K562 (cell line): ENCODE results near the gene ABI3BP. TPM values are rescaled to one million over a fixed set of nuclear protein-coding genes. Genes with fewer than 3 reads are reported as not detected.
A peak's percentile ranks its signal among the peaks of the same experiment; 100 is the strongest.

Experiments used
- ATAC-seq: fragments of 200-7000 bp; cut with Tn5 transposase; 3 replicates; pipeline ENCODE4 v1.9.1; 2020; ENCODE audit warnings: moderate library complexity
- BruUV-seq: library from RNA; stranded (reverse); fragments of 400-500 nt; replicated peaks from 2 replicates; lab custom pipeline; 2021; lab: Mats Ljungman, UMichigan
- CTCF ChIA-PET: fragments of 300-600 bp; formaldehyde crosslinking; extraction: SDS; loops from one replicate; lab custom pipeline; 2021; ENCODE audit warnings: low intra/inter-chr PET ratio; lab: Yijun Ruan, JAX
- POLR2A ChIA-PET: fragments of 300-600, 350-650 bp; sonication (Branson Sonifier 250); formaldehyde crosslinking; extraction: SDS; loops from one replicate; lab custom pipeline; 2021; ENCODE audit warnings: antibody characterized with exemption, inconsistent platforms; lab: Yijun Ruan, JAX
- DNase-seq, 4 experiments: peaks; one replicate each; pipeline versions ENCODE4 v3.0.0 to v3.0.0-alpha.2; 2011 to 2018; ENCODE audit warnings: low spot score in 3 of 4, mixed read lengths in 3 of 4; ENCODE audit errors: extremely low read depth in 1 of 4
- FAIRE-seq: peaks from 2 replicates; lab custom pipeline; 2011; peaks lifted over from hg19 to GRCh38; lab: Jason Lieb, UNC
- H2AFZ ChIP-seq: 2 replicates; pipeline ENCODE4 v1.6.0; 2011; ENCODE audit warnings: low read depth, low read length, control low read depth, inconsistent platforms
- H3K27ac ChIP-seq: fragments of 200-600 bp; 3 replicates; pipeline ENCODE4 v1.8.0; 2011; ENCODE audit warnings: low read depth, mild to moderate bottlenecking, control low read depth, inconsistent platforms, low read length, moderate library complexity, mixed read lengths; ENCODE audit errors: extremely low read depth
- H3K27me3 ChIP-seq, 2 experiments: fragments of 300-600 bp in 1 of 2; 2 replicates in 1 of 2; 3 replicates in 1 of 2; pipeline versions ENCODE4 v1.6.0 to v1.8.0; 2011; ENCODE audit warnings: inconsistent platforms in 2 of 2, low read length in 2 of 2, mild to moderate bottlenecking in 1 of 2, mixed read lengths in 1 of 2, moderate library complexity in 1 of 2; ENCODE audit not compliant: control insufficient read depth in 2 of 2, insufficient read depth in 2 of 2
- H3K36me3 ChIP-seq: fragments of 300-600 bp; 3 replicates; pipeline ENCODE4 v1.8.0; 2011; ENCODE audit warnings: mild to moderate bottlenecking, low read length, inconsistent platforms; ENCODE audit not compliant: control insufficient read depth, insufficient read depth
- H3K4me1 ChIP-seq, 2 experiments: fragments of 200-600 bp in 1 of 2; replicated peaks in 1 of 2; 2 replicates in 1 of 2; 3 replicates in 1 of 2; pipeline versions ENCODE4 v1.5.1 to v1.8.0; 2011; ENCODE audit warnings: inconsistent platforms in 2 of 2, low read length in 2 of 2, mild to moderate bottlenecking in 1 of 2, mixed read lengths in 1 of 2, moderate library complexity in 1 of 2; ENCODE audit not compliant: control insufficient read depth in 2 of 2, insufficient read depth in 2 of 2
- H3K4me2 ChIP-seq: 2 replicates; pipeline ENCODE4 v1.6.1; 2011; ENCODE audit warnings: low read length, control low read depth, inconsistent platforms, mixed read lengths; ENCODE audit not compliant: insufficient read depth
- H3K4me3 ChIP-seq: fragments of 200-600 bp; sonication (generic), shearing (Covaris generic); 2 replicates; pipeline ENCODE4 v1.5.1; 2016; ENCODE audit warnings: control low read depth, inconsistent platforms
- H3K79me2 ChIP-seq: fragments of 200-600 bp; 3 replicates; pipeline ENCODE4 v1.8.0; 2011; ENCODE audit warnings: low read length, inconsistent platforms; ENCODE audit not compliant: control insufficient read depth, insufficient read depth
- H3K9ac ChIP-seq, 2 experiments: 2 replicates each; pipeline versions ENCODE4 v1.6.0 to v1.6.1; 2011; ENCODE audit warnings: low read depth in 2 of 2, low read length in 2 of 2, control low read depth in 1 of 2, inconsistent platforms in 1 of 2, mild to moderate bottlenecking in 1 of 2, mixed read lengths in 1 of 2; ENCODE audit not compliant: insufficient read depth in 1 of 2
- H3K9me1 ChIP-seq: one replicate; pipeline ENCODE4 v1.6.0; 2011; ENCODE audit warnings: inconsistent platforms, mild to moderate bottlenecking, low read length, moderate library complexity; ENCODE audit not compliant: control insufficient read depth, insufficient read depth
- H3K9me3 ChIP-seq: replicated peaks from 2 replicates; pipeline ENCODE4 v1.5.1; 2011; ENCODE audit warnings: low read depth, low read length, inconsistent platforms; ENCODE audit not compliant: control insufficient read depth, insufficient read depth
- H4K20me1 ChIP-seq: replicated peaks from 2 replicates; pipeline ENCODE4 v1.6.1; 2011; ENCODE audit warnings: low read length, inconsistent platforms, mixed read lengths; ENCODE audit not compliant: control insufficient read depth, insufficient read depth
- ARID1B ChIP-seq: fragments of 450-650 bp; IDR thresholded peaks from 2 replicates; pipeline ENCODE4 v1.6.1; 2016; ENCODE audit warnings: antibody characterized with exemption, mild to moderate bottlenecking, inconsistent platforms
- ARID2 ChIP-seq: fragments of 450-650 bp; IDR thresholded peaks from 2 replicates; pipeline ENCODE4 v1.6.1; 2017; ENCODE audit warnings: antibody characterized with exemption, mild to moderate bottlenecking
- C11orf30 ChIP-seq: fragments of 450-650 bp; IDR thresholded peaks from 2 replicates; pipeline ENCODE4 v1.6.1; 2016; ENCODE audit warnings: low read depth, mild to moderate bottlenecking
- FOXK1 ChIP-seq: sonication (generic); formaldehyde crosslinking; IDR thresholded peaks from 2 replicates; pipeline ENCODE4 v1.8.0; 2022; ENCODE audit warnings: missing genetic modification reagents, mild to moderate bottlenecking, borderline replicate concordance
- KLF16 ChIP-seq: IDR thresholded peaks from 2 replicates; pipeline ENCODE4 v1.6.1; 2016; ENCODE audit warnings: antibody characterized with exemption
- MAFF ChIP-seq: IDR thresholded peaks from 2 replicates; pipeline ENCODE4 v1.6.1; 2012; ENCODE audit warnings: low read length, improper control_type of control experiment
- SAFB ChIP-seq: fragments of 200-400 bp; formaldehyde crosslinking; IDR thresholded peaks from 2 replicates; pipeline ENCODE4 v1.6.1; 2017; ENCODE audit warnings: low read depth, low read length, borderline replicate concordance
- SMARCA5 ChIP-seq: fragments of 450-650 bp; IDR thresholded peaks from 2 replicates; pipeline ENCODE4 v1.6.1; 2016
- ZNF316 ChIP-seq: fragments of 450-650 bp; IDR thresholded peaks from 2 replicates; pipeline ENCODE4 v1.6.1; 2016
- ZNF407 ChIP-seq: fragments of 450-650 bp; IDR thresholded peaks from 2 replicates; pipeline ENCODE4 v1.6.1; 2016; ENCODE audit warnings: low read depth
- WGBS: fragments of 100-300 bp; shearing (Covaris generic); methylation state at CpG from one replicate; pipeline ENCODE4 v1.1.6; 2016; ENCODE audit warnings: low coverage, mixed read lengths; ENCODE audit not compliant: insufficient coverage; ENCODE audit errors: missing lambda C conversion rate; 5-methylcytosine and 5-hydroxymethylcytosine counted together
- in situ Hi-C: fragments of 300-500 bp; cut with MboI; formaldehyde crosslinking; loops from 4 replicates; pipeline ENCODE4 v1.15.0; 2018; ENCODE audit warnings: inconsistent platforms, mixed read lengths
- intact Hi-C: fragments of 100-400 bp; cut with micrococcal nuclease; formaldehyde crosslinking; loops from 2 replicates; pipeline ENCODE4 v1.14.2; 2022
- polyA plus RNA-seq, 8 experiments: library from polyadenylated mRNA; depleted of rRNA in 4 of 8; stranded (reverse) in 5 of 8; unstranded in 3 of 8; fragments of >200 nt; fragmentation: Nextera tagmentation in 2 of 8; fragmentation: Illumina TruSeq in 1 of 8; extraction: Ambion mirVana in 2 of 8; extraction: Trizol in 1 of 8; gene quantifications; 2 replicates each; pipeline versions ENCODE4 v1.2.1 to v1.2.3, GENCODE V29; 2011 to 2014; ENCODE audit warnings: inconsistent platforms in 1 of 8, missing spikeins in 1 of 8
- total RNA-seq, 7 experiments: library from RNA; depleted of rRNA in 6 of 7; stranded (reverse); fragments of >200 nt in 6 of 7; fragmentation: Illumina TruSeq in 2 of 7; extraction: Trizol in 2 of 7; gene quantifications; 2 replicates each; pipeline versions ENCODE4 v1.2.1 to v1.2.3, GENCODE V29; 2011 to 2021; ENCODE audit warnings: low replicate concordance in 1 of 7

ABI3BP gene
- total and polyA plus RNA-seq, 9 of the 15 experiments (the other 6 are each of a cell fraction or from before 2014, with no cell fraction given), result 0.01 to 0.24 (median 0.06) TPM; not detected in 5

GRCh38 chr3:100765437-100765975, 227.7 kb downstream of the ABI3BP start:
- WGBS, result 21% methylated on average over 3 of the region's 3 CpGs
- no peaks in the 10 kb centered on the region for H3K9me1 ChIP-seq
- no TSS peak for BruUV-seq
- intact Hi-C loops (no loop called here), in situ Hi-C loops (no loop called here)
- DNase-seq (no peak), ATAC-seq (no peak), FAIRE-seq (no peak)
- no peaks in the 10 kb centered on the region; a peak in 1 of 5 replicates for H3K4me1 ChIP-seq
- no peak overlapping the region for H3K4me2 ChIP-seq
- H2AFZ ChIP-seq, result no peak overlapping the region
- CTCF ChIA-PET, result no interaction called here
- no peak overlapping the region for H3K27ac ChIP-seq
- H3K9ac ChIP-seq, result no peak overlapping the region
- no peaks in the 10 kb centered on the region for H3K79me2 ChIP-seq
- no peaks in the 10 kb centered on the region for H3K27me3 ChIP-seq
- TF ChIP-seq ARID2 (no peak), ZNF316 (peak; percentile 53), FOXK1 (CRISPR knock-in tag) (no peak), SAFB (no peak), ARID1B (no peak), C11orf30 (0 out of 2 replicates have a peak, but pooled peaks have one; percentile 34), ZNF407 (no peak), SMARCA5 (no peak), KLF16 (no peak), MAFF (0 out of 2 replicates have a peak, but pooled peaks have one; percentile 10)
- POLR2A ChIA-PET, result no interaction called here
- H3K9me3 ChIP-seq, result no peaks in the 10 kb centered on the region
- H3K36me3 ChIP-seq, result no peaks in the 10 kb centered on the region
- H3K4me3 ChIP-seq, result no peak overlapping the region
- H4K20me1 ChIP-seq, result no peaks in the 10 kb centered on the region
